GM12801 (cell line): ENCODE measurements around the gene RPIA.

Source experiments
- TF ChIP-seq, protein P1 (sequence below): IDR thresholded peaks from one replicate; pipeline ENCODE4 v1.5.1; 2011; ENCODE audit warnings: control low read depth; ENCODE audit not compliant: insufficient read length; ENCODE audit errors: extremely low read depth

The RPIA gene

GRCh38 chr2:88698498-88699233 is 7.2 kb downstream of the RPIA start:
- TF ChIP-seq, protein P1, sequence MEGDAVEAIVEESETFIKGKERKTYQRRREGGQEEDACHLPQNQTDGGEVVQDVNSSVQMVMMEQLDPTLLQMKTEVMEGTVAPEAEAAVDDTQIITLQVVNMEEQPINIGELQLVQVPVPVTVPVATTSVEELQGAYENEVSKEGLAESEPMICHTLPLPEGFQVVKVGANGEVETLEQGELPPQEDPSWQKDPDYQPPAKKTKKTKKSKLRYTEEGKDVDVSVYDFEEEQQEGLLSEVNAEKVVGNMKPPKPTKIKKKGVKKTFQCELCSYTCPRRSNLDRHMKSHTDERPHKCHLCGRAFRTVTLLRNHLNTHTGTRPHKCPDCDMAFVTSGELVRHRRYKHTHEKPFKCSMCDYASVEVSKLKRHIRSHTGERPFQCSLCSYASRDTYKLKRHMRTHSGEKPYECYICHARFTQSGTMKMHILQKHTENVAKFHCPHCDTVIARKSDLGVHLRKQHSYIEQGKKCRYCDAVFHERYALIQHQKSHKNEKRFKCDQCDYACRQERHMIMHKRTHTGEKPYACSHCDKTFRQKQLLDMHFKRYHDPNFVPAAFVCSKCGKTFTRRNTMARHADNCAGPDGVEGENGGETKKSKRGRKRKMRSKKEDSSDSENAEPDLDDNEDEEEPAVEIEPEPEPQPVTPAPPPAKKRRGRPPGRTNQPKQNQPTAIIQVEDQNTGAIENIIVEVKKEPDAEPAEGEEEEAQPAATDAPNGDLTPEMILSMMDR: no peak

DNA sequence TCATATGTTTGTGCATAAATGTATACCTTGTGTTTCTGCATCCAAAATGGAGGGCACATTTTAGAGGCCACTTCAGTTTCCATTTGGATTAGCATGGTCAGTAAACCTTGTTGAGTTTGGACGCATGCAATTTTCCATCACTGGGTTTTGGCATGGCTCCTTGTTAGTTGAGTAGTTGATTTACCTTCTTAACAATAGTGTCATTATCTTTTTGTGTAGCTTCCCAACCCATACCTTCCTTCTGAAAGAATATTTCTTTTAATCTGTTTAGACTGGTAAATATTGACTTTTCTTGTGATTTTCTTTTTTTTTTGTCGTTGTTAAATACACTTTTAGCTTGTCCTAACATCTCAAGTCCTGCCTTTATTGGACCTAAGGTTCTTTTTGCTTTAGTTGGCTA is 15.5 kb downstream of the RPIA start:
- TF ChIP-seq, protein P1: no peak

DNA sequence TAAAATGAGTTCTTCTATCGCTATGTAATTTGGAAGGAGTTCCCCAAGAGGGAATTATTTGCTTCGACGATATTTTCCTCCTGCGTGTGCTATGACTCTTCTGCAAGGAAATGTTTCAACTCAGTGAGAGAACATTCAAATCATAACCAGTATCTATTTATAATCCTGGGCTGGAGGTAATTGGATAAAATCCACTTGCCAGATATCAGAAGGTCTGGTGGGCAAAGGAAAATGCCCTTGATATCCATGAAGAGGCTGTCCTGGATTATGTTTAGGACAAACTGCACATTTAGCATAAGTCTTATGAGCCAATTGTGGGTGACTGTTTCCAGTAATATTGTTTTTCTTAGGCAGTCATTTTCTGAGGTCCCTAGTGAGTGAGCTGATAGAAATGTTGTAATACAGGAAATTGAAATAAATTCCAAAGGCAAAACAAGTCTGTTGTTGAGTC is 17.7 kb downstream of the RPIA start:
- TF ChIP-seq, protein P1: no peak

DNA sequence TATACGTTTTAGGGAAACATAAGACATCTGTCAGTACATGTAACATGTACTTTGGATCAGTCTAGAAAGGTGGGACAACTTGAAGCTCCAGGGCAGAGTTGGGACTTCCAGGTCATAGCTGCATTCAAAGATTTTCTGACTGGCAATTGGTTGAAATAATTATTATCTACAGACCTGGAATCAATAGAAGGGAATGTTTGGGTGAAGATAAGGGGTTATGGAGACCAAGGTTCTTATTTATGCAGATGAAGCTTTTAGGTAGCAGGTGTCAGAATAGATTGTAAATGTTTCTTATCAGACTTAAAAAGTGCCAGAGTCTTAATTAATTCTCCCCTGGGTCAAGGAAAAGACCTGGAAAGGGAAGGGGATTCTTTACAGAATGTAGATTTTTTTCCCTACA is 19.8 kb downstream of the RPIA start:
- TF ChIP-seq, protein P1: no peak

- TF ChIP-seq, protein P1: no peak
Measured at GRCh38 chr2:88711897-88712296, 20.4 kb downstream of the RPIA start.

- TF ChIP-seq, protein P1: no peak
Measured at GRCh38 chr2:88713408-88713807, 21.9 kb downstream of the RPIA start.

DNA sequence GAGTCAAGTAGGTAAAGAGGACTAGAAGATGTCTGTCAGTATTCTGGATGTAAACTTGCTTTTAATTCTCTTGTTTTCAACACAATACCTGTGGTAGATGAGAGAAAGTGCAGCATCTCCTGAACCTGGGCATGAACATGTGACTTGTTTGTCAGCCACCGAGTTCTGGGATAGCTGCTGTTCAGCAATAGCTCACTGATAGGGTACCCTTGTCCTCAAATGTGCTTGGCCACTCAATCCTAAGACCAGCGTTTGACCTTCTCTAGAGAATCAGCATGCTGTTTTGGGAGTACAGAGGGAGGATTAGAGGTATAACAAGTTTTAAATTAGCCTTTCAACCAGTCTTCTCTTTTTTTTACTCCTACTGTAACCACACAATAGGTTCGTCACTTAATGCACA is 23.2 kb downstream of the RPIA start:
- TF ChIP-seq, protein P1: no peak
